Ovary (tissue), 3 donors: ENCODE results near the gene CD8B2.
"Not testable (repeated sequence)": the region's sequence is repeated elsewhere in the genome, so short reads cannot be mapped to it uniquely, and the experiment has no call there.

ENCODE experiments used
- CTCF ChIP-seq, 3 donors: fragments of 450-650 bp in 2 of 3; fragments of 200-600 bp in 1 of 3; IDR thresholded peaks; one replicate each; pipeline versions ENCODE4 v1.5.1 to v1.8.0; 2016 to 2022; ENCODE audit warnings: antibody characterized with exemption in 3 of 3, mild to moderate bottlenecking in 1 of 3
- POLR2A ChIP-seq: fragments of 450-650 bp; IDR thresholded peaks from one replicate; pipeline ENCODE4 v1.6.1; 2017; ENCODE audit warnings: antibody characterized with exemption, mild to moderate bottlenecking, moderate library complexity
- donor health status: DM: no; HTN: no; CAD: no.

- TF ChIP-seq CTCF (IDR thresholded peaks at IDR 0.05); POLR2A: not testable (repeated sequence)
Measured at GRCh38 chr2:106492399-106492798, 5.2 kb downstream of the CD8B2 start.
